AG09309 (cell line): ENCODE data around the gene PREX1.

Experiments
- DNase-seq: peaks from one replicate; pipeline ENCODE4 v3.0.0-alpha.2; 2010; ENCODE audit warnings: low read depth
- H3K4me3 ChIP-seq: 2 replicates; pipeline ENCODE4 v1.5.1; 2011; ENCODE audit warnings: mild to moderate bottlenecking, low read depth, low read length, moderate library complexity; ENCODE audit not compliant: control insufficient read depth
- TF ChIP-seq, protein P1 (sequence below): IDR thresholded peaks from 2 replicates; pipeline ENCODE4 v1.5.1; 2011; ENCODE audit warnings: mild to moderate bottlenecking, low read depth, low read length, inconsistent platforms; ENCODE audit not compliant: insufficient read depth, control insufficient read depth; ENCODE audit errors: missing control alignments

Gene PREX1

DNA sequence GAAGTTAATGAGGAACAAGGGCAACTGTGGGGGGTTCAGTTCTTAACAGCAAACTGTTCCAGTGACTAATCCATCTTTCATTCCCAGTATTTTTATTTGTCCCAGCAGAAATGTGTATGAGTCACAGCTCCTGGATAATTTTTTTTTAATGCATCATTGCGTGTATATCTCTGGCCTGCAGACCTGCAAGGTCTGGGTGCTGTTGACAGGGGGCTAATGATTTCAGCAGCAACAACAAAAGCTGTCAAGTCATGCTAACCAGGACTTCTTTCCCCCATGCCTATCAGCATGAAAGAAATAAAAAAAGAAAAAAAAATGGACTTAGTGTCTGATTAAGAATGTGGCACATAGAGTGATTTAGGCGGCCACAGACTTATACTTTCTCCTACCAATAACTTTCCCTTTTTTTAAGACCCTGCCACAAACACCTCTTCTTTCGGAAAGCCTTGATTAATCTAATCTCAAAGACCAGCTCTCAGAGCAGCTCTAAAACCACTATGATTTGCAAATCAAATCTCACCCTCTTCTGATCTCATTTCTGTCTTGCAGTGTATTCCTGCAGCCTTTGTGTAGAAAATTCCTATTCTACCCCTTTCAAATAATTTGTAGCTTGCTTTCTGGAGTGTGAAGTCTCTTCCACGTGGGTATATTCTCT, 14.2 kb upstream of the PREX1 start:
- H3K4me3 ChIP-seq, result no peak overlapping the region
- DNase-seq, result no peak
- TF ChIP-seq, protein P1, sequence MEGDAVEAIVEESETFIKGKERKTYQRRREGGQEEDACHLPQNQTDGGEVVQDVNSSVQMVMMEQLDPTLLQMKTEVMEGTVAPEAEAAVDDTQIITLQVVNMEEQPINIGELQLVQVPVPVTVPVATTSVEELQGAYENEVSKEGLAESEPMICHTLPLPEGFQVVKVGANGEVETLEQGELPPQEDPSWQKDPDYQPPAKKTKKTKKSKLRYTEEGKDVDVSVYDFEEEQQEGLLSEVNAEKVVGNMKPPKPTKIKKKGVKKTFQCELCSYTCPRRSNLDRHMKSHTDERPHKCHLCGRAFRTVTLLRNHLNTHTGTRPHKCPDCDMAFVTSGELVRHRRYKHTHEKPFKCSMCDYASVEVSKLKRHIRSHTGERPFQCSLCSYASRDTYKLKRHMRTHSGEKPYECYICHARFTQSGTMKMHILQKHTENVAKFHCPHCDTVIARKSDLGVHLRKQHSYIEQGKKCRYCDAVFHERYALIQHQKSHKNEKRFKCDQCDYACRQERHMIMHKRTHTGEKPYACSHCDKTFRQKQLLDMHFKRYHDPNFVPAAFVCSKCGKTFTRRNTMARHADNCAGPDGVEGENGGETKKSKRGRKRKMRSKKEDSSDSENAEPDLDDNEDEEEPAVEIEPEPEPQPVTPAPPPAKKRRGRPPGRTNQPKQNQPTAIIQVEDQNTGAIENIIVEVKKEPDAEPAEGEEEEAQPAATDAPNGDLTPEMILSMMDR, result no peak

DNA sequence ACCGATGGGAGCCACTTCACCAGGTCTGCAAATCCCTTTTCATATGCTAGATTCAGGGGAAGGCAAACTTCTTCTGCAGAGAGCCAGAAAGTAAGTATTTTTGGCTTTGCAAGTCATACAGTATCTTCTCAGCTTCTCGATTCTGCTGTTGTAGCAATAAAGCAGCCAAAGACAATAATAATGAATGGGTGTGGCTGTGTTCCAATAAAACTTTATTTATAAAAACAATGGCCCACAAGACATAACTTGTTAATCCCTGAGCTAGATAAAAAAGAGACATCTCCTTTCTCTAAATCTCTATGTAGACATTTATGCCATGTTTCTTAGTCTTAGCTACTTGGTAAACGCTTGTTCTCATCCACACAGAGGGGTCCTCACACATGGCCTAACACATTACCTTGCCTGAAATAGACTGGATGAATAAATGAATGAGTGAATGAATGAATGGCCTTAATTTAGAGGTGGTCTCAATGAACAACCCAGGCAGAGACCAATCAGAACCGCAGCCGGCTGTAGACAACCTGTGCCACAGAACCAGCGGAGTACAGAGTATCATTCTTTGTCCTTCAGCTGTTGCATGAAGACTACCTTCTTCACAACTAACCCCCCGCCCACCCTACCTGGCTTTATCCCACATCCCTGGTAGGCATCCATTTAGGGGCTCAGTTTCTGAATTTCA, 13.5 kb upstream of the PREX1 start:
- TF ChIP-seq, protein P1, result no peak
- no peak for DNase-seq
- H3K4me3 ChIP-seq, result no peak overlapping the region

DNA sequence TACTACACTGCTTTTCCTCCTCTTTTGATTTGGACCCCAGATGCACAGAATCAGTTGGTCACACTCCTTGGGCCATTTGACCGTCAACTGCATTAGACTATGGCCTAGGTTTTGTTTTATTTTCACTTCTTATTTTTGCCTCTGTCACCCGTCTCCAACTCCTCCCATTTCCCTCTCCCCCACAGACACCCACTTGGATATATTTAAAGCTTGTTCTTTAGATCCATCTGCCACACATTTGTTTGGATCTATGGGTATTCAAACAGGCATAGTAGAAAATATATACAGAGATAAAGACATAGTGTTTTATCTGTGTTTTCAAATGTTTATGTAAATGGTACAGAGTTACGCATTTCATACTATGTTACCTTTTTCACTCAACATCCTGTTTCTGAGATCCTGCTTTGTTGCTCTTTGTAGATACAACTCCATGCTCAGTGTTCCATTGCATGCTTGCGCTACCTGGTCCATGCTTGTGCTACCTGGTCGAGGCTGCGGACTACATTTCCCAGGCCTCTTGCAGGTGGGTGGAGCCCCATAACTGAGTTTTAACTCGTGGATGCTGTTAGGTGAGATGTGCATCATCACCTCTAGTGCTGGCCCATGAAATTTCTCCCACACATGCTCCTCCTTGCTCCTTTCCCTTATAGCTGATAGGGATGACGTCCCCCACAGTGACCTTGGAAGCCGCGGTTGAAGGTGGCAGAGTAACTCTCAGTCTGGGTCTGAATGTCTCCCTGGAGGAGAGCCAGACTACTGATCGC, 11.5 kb upstream of the PREX1 start:
- TF ChIP-seq, protein P1, result no peak
- H3K4me3 ChIP-seq, result no peak overlapping the region
- no peak for DNase-seq

DNA sequence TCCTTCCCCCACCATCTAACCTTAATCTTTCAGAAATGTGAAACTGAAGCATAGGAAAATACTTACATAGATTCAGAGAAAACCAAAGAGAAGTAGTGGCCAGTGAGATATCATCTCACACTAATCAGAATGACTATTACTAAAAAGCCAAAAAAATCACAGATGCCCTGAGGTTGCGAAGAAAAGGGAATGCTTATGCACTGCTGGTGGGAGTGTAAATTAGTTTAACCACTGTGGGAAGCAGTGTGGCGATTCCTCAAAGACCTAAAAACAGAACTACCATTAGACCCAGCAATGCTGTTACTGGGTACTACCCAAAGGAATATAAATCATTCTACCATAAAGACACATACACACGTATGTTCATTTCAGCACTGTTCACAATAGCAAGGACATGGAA, 9.2 kb upstream of the PREX1 start:
- TF ChIP-seq, protein P1, result no peak
- no peak for DNase-seq
- H3K4me3 ChIP-seq, result no peak overlapping the region

DNA sequence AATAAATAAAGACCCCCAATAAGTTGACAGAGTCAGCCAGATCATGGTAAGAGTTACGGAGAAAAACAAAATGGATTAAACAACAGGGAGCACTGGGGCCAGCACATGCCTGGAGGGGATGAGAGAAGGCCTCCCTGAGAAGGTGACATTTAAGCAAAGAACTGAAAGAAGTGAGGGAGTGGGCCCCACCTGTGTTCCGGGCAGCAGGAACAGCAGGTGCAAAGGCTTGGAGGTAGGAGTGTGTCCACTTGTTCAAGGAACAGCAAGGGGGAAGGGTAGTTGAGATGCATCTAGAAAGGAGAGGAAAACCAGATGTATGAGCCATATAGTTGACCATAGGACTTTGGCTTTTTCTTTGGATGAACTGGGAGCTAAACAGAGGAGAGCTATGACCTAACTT, 7.6 kb upstream of the PREX1 start:
- H3K4me3 ChIP-seq, result no peak overlapping the region
- no peak for DNase-seq
- TF ChIP-seq, protein P1, result no peak

DNA sequence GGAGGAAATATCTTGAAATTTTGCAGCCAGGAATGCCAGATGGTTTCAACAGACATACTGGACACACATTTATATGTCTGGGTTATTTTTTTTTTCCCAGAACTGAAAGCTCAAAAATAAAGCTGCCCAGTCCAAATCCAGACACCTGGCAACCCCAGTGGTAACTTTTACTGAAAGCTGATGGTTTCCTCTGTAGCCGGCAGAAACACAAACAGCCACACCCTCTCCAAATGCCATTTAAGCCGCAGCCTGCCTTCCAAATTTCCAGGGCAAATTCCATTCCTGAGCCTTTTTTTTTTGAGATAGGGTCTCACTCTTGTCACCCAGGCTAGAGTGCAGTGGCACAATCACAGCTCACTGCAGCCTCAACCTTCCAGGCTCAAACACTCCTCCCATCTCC, 6.5 kb upstream of the PREX1 start:
- no peak overlapping the region for H3K4me3 ChIP-seq
- TF ChIP-seq, protein P1, result no peak
- DNase-seq, result no peak
